GM23248 (cell line): Measurements from ENCODE around the gene LOXL4.

Experiments
- EZH2 ChIP-seq: fragments of 200-600 bp; sonication (generic); IDR thresholded peaks from 2 replicates; pipeline ENCODE4 v1.6.1; 2018; ENCODE audit warnings: antibody characterized with exemption, mild to moderate bottlenecking; ENCODE audit not compliant: insufficient read depth, poor library complexity, severe bottlenecking
- EZH2phosphoT487 ChIP-seq: fragments of 200-600 bp; sonication (generic); IDR thresholded peaks from 2 replicates; pipeline ENCODE4 v1.6.1; 2018; ENCODE audit warnings: antibody characterized with exemption, moderate library complexity, mild to moderate bottlenecking, low read depth; ENCODE audit not compliant: insufficient read depth

DNA sequence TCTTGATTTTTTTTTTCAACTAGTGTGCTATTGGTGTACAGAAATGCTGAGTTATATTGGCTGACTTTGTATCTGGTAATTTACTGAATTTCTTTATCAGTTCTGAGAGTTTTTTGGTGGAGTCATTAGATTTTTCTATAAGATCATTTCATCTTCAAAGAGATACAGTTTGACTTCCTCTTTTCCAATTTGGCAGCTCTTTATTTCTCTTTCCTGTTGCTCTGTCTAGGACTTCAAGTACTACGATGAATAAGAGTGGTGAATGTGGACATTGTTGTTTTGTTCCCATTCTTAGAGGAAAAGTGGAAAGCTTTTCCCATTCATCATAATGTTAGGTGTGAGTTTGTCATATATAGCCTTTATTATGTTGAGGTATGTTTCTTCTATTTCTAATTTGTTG, 50.2 kb downstream of the LOXL4 start:
- TF ChIP-seq EZH2: no peak
- no peak for TF ChIP-seq EZH2phosphoT487
